Progenitor cell of endocrine pancreas (in vitro differentiated cells): ENCODE measurements around the gene LDOC1. TPM values are rescaled to one million over a fixed set of nuclear protein-coding genes. Genes with fewer than 3 reads are reported as not detected.
"Not testable (repeated sequence)": the region's sequence is repeated elsewhere in the genome, so short reads cannot be mapped to it uniquely, and the experiment has no call there.

Source experiments
- DNase-seq: peaks from one replicate; pipeline ENCODE4 v3.0.0; 2021; ENCODE audit warnings: low spot score; ENCODE audit not compliant: unreplicated experiment
- H3K27ac Mint-ChIP-seq: 2 replicates; pipeline ENCODE4 v1.8.0; 2021; ENCODE audit warnings: mild to moderate bottlenecking, moderate library complexity, mixed read lengths
- H3K27me3 Mint-ChIP-seq: 2 replicates; pipeline ENCODE4 v1.8.0; 2021; ENCODE audit warnings: mixed read lengths
- H3K36me3 Mint-ChIP-seq: 2 replicates; pipeline ENCODE4 v1.8.0; 2022; ENCODE audit warnings: mixed read lengths; ENCODE audit not compliant: insufficient read depth
- H3K4me1 Mint-ChIP-seq: 2 replicates; pipeline ENCODE4 v1.8.0; 2021; ENCODE audit warnings: low read depth, mixed read lengths
- H3K4me3 Mint-ChIP-seq: 2 replicates; pipeline ENCODE4 v1.8.0; 2021; ENCODE audit warnings: low read depth, mild to moderate bottlenecking, moderate library complexity, mixed read lengths
- H3K9me3 Mint-ChIP-seq: 2 replicates; pipeline ENCODE4 v1.8.0; 2021; ENCODE audit warnings: low read depth, mixed read lengths
- CTCF ChIP-seq: fragments of 200-600 bp; sonication (generic); IDR thresholded peaks from one replicate; pipeline ENCODE4 v1.5.0; 2021; ENCODE audit warnings: antibody characterized with exemption, mild to moderate bottlenecking; ENCODE audit not compliant: unreplicated experiment
- long read RNA-seq: library from polyadenylated mRNA; unstranded; transcript quantifications from one replicate; pipeline ENCODE4 v2.0.0, GENCODE V29; 2020
- total RNA-seq: library from RNA; stranded (reverse); gene quantifications from 2 replicates; pipeline ENCODE4 v1.2.1, GENCODE V29; 2021

The LDOC1 gene
- total RNA-seq: 53.8 and 59.8 TPM in 2 replicates
- long read RNA-seq, partial matches to known transcripts: 0 of 4 reads
- long read RNA-seq, other reads (novel, unspliced or antisense): 0 of 4 reads

GRCh38 chrX:141176586-141177451 lies at the start of gene LDOC1:
Gene LDOC1 (minus strand): TSS chrX:141177129. CDS start chrX:141177021, 108 bp downstream.
- DNase-seq: peak; percentile 67
- Mint-ChIP-seq H3K27ac (peak within 1 kb of the TSS; percentile 87), H3K4me1 (peaks cover 6% of the 10 kb centered on the region), H3K9me3 (peaks cover 8% of the 10 kb centered on the region), H3K27me3 (no peaks in the 10 kb centered on the region), H3K36me3 (peaks cover 1% of the 10 kb centered on the region), H3K4me3 (peak within 1 kb of the TSS; percentile 91)
- no peak for TF ChIP-seq CTCF

GRCh38 chrX:141221611-141222010 lies 44.7 kb upstream of the LDOC1 start:
- H3K36me3 Mint-ChIP-seq: peaks cover 2% of the 10 kb centered on the region
- peaks cover 22% of the 10 kb centered on the region for H3K9me3 Mint-ChIP-seq
- H3K27me3 Mint-ChIP-seq: no peaks in the 10 kb centered on the region
- H3K4me1 Mint-ChIP-seq: no peaks in the 10 kb centered on the region
- no peak overlapping the region for H3K27ac Mint-ChIP-seq
- no peak overlapping the region for H3K4me3 Mint-ChIP-seq
- no peak for DNase-seq
- TF ChIP-seq CTCF: no peak

- Mint-ChIP-seq H3K4me1 (no peaks in the 10 kb centered on the region), H3K27ac (no peak overlapping the region), H3K36me3 (no peaks in the 10 kb centered on the region), H3K27me3 (no peaks in the 10 kb centered on the region), H3K9me3 (peaks cover 18% of the 10 kb centered on the region), H3K4me3 (no peak overlapping the region)
- TF ChIP-seq CTCF: no peak
- DNase-seq: no peak
Measured at GRCh38 chrX:141220342-141221008, 43.5 kb upstream of the LDOC1 start.

- no peaks in the 10 kb centered on the region for H3K27me3 Mint-ChIP-seq
- H3K36me3 Mint-ChIP-seq: no peaks in the 10 kb centered on the region
- peaks cover 17% of the 10 kb centered on the region for H3K9me3 Mint-ChIP-seq
- H3K27ac Mint-ChIP-seq: no peak overlapping the region
- no peak overlapping the region for H3K4me3 Mint-ChIP-seq
- DNase-seq: no peak
- H3K4me1 Mint-ChIP-seq: no peaks in the 10 kb centered on the region
- no peak for TF ChIP-seq CTCF
Measured at GRCh38 chrX:141214196-141214595, 37.3 kb upstream of the LDOC1 start.

- no peaks in the 10 kb centered on the region for H3K27me3 Mint-ChIP-seq
- H3K36me3 Mint-ChIP-seq: no peaks in the 10 kb centered on the region
- H3K27ac Mint-ChIP-seq: no peak overlapping the region
- H3K4me1 Mint-ChIP-seq: no peaks in the 10 kb centered on the region
- DNase-seq: no peak
- H3K4me3 Mint-ChIP-seq: no peak overlapping the region
- no peak for TF ChIP-seq CTCF
- H3K9me3 Mint-ChIP-seq: peaks cover 23% of the 10 kb centered on the region
Measured at GRCh38 chrX:141201962-141202361, 25.0 kb upstream of the LDOC1 start.

GRCh38 chrX:141188573-141188972 lies 11.6 kb upstream of the LDOC1 start:
- H3K9me3 Mint-ChIP-seq: peaks cover 40% of the 10 kb centered on the region
- H3K27ac Mint-ChIP-seq, DNase-seq, H3K27me3 Mint-ChIP-seq, H3K4me3 Mint-ChIP-seq, H3K4me1 Mint-ChIP-seq, H3K36me3 Mint-ChIP-seq: not testable (repeated sequence)
